K562 (cell line): Measurements from ENCODE around the gene LIPE. TPM values are rescaled to one million over a fixed set of nuclear protein-coding genes. Genes with fewer than 3 reads are reported as not detected.

Experiments used
- ADNP ChIP-seq: fragments of 200-800 bp; sonication (Bioruptor generic); IDR thresholded peaks from 2 replicates; pipeline ENCODE4 v1.6.1; 2016; ENCODE audit warnings: missing genetic modification characterization, missing compliant biosample characterization
- BHLHE40 ChIP-seq: IDR thresholded peaks from 2 replicates; pipeline ENCODE4 v1.6.1; 2011; ENCODE audit warnings: low read length, improper control_type of control experiment
- DPF2 ChIP-seq: fragments of 450-650 bp; IDR thresholded peaks from 2 replicates; pipeline ENCODE4 v1.6.1; 2016
- HCFC1 ChIP-seq: IDR thresholded peaks from 2 replicates; pipeline ENCODE4 v1.6.1; 2012; ENCODE audit warnings: low read depth, low read length, improper control_type of control experiment
- KDM1A ChIP-seq, 2 experiments: fragments of 450-650 bp; IDR thresholded peaks; 2 replicates each; pipeline ENCODE4 v1.6.1; 2016; ENCODE audit warnings: mild to moderate bottlenecking in 2 of 2
- RBM25 ChIP-seq: fragments of 200-400 bp; formaldehyde crosslinking; IDR thresholded peaks from 2 replicates; pipeline ENCODE4 v1.6.1; 2018; ENCODE audit warnings: low read length, low read depth, moderate library complexity; ENCODE audit not compliant: severe bottlenecking
- SAFB2 ChIP-seq: fragments of 200-400 bp; formaldehyde crosslinking; IDR thresholded peaks from 2 replicates; pipeline ENCODE4 v1.6.1; 2018; ENCODE audit warnings: borderline replicate concordance, low read length, low read depth, moderate library complexity; ENCODE audit not compliant: severe bottlenecking
- SMC3 ChIP-seq: conservative IDR thresholded peaks from 2 replicates; pipeline ENCODE4 v1.6.1; 2011; ENCODE audit warnings: low read depth, low read length, improper control_type of control experiment; ENCODE audit not compliant: insufficient read depth
- ZFP36 ChIP-seq: fragments of 150-350 bp; IDR thresholded peaks from 2 replicates; pipeline ENCODE4 v1.6.1; 2018; ENCODE audit warnings: low read length, low read depth; ENCODE audit not compliant: partially characterized antibody
- ZNF134 ChIP-seq: fragments of 250-450 bp; sonication (Bioruptor Pico); conservative IDR thresholded peaks from 2 replicates; pipeline ENCODE4 v1.4.0; 2020
- ZNF830 ChIP-seq: fragments of 250-450 bp; sonication (Bioruptor Pico); IDR thresholded peaks from 2 replicates; pipeline ENCODE4 v1.5.0; 2021; ENCODE audit warnings: mild to moderate bottlenecking
- polyA plus RNA-seq, 8 experiments: library from polyadenylated mRNA; depleted of rRNA in 4 of 8; stranded (reverse) in 5 of 8; unstranded in 3 of 8; fragments of >200 nt; fragmentation: Nextera tagmentation in 2 of 8; fragmentation: Illumina TruSeq in 1 of 8; extraction: Ambion mirVana in 2 of 8; extraction: Trizol in 1 of 8; gene quantifications; 2 replicates each; pipeline versions ENCODE4 v1.2.1 to v1.2.3, GENCODE V29; 2011 to 2014; ENCODE audit warnings: inconsistent platforms in 1 of 8, missing spikeins in 1 of 8
- total RNA-seq, 7 experiments: library from RNA; depleted of rRNA in 6 of 7; stranded (reverse); fragments of >200 nt in 6 of 7; fragmentation: Illumina TruSeq in 2 of 7; extraction: Trizol in 2 of 7; gene quantifications; 2 replicates each; pipeline versions ENCODE4 v1.2.1 to v1.2.3, GENCODE V29; 2011 to 2021; ENCODE audit warnings: low replicate concordance in 1 of 7
- TF ChIP-seq, protein P1 (sequence below): fragments of 450-650 bp; IDR thresholded peaks from 2 replicates; pipeline ENCODE4 v1.6.1; 2018; ENCODE audit not compliant: partially characterized antibody
- TF ChIP-seq, protein P2 (sequence below): IDR thresholded peaks from 2 replicates; pipeline ENCODE4 v1.6.1; 2011; ENCODE audit warnings: borderline replicate concordance, low read depth, mild to moderate bottlenecking, moderate library complexity, low read length; ENCODE audit not compliant: insufficient read depth, poor library complexity, severe bottlenecking
- TF ChIP-seq, protein P3 (sequence below), 3 experiments: IDR thresholded peaks in 2 of 3; conservative IDR thresholded peaks in 1 of 3; 2 replicates each; pipeline ENCODE4 v1.5.1; 2011 to 2012; ENCODE audit warnings: low read length in 3 of 3, mild to moderate bottlenecking in 3 of 3, control low read depth in 2 of 3, improper control_type of control experiment in 1 of 3, inconsistent platforms in 1 of 3, low read depth in 1 of 3, mixed read lengths in 1 of 3, moderate library complexity in 1 of 3; ENCODE audit not compliant: insufficient read depth in 2 of 3
- TF ChIP-seq, protein P4 (sequence below): sonication (generic); formaldehyde crosslinking; IDR thresholded peaks from 2 replicates; pipeline ENCODE4 v1.8.0; 2022; ENCODE audit warnings: missing genetic modification reagents, mild to moderate bottlenecking, borderline replicate concordance
- TF ChIP-seq, protein P5 (sequence below), 2 experiments: fragments of 450-650 bp; IDR thresholded peaks; 2 replicates each; pipeline ENCODE4 v1.6.1; 2016

LIPE gene
- total and polyA plus RNA-seq, 9 of the 15 experiments (the other 6 are each of a cell fraction or from before 2014, with no cell fraction given), result 0.22 TPM; not detected in 8

DNA sequence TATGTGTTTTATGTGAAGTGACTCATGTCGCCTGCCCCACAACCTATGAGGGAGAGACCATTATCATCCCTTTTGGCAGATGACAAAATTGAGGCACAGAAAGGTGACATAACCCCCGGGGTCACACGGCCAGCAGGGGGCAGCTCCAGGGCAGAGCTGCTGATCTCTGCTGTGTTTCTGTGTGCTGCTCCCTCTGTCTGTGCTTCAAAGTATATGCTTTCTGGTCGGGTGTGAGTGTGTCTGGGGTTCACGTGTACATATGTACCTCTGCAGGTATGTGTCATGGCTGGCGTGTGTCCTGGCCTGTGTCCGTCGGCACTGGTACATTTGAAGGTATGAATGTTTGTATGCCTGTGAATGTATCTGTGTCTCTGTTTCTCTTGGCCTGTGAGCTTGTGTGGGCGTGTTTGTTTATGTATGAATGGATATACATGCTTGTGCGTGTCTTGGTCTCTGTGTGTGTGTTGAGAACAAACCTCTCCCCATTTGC lies 7.1 kb downstream of the LIPE start (continued):
- TF ChIP-seq SMC3 (peak; percentile 68), HCFC1 (peak; percentile 34; the same call in 1 of the 2 replicates), SAFB2 (no peak), BHLHE40 (peak; percentile 68), RBM25 (peak; percentile 64), ZNF830 (no peak), KDM1A (IDR thresholded peaks at IDR 0.05) (peak; percentile 38 to 75; a peak in 3 of 4 replicates), ADNP (tag) (peak; percentile 48; the same call in 1 of the 2 replicates), ZNF134 (CRISPR knock-in tag) (peak; percentile 43; the same call in 1 of the 2 replicates), DPF2 (peak; percentile 23; the same call in 1 of the 2 replicates), ZFP36 (peak; percentile 29)
- TF ChIP-seq, protein P1, sequence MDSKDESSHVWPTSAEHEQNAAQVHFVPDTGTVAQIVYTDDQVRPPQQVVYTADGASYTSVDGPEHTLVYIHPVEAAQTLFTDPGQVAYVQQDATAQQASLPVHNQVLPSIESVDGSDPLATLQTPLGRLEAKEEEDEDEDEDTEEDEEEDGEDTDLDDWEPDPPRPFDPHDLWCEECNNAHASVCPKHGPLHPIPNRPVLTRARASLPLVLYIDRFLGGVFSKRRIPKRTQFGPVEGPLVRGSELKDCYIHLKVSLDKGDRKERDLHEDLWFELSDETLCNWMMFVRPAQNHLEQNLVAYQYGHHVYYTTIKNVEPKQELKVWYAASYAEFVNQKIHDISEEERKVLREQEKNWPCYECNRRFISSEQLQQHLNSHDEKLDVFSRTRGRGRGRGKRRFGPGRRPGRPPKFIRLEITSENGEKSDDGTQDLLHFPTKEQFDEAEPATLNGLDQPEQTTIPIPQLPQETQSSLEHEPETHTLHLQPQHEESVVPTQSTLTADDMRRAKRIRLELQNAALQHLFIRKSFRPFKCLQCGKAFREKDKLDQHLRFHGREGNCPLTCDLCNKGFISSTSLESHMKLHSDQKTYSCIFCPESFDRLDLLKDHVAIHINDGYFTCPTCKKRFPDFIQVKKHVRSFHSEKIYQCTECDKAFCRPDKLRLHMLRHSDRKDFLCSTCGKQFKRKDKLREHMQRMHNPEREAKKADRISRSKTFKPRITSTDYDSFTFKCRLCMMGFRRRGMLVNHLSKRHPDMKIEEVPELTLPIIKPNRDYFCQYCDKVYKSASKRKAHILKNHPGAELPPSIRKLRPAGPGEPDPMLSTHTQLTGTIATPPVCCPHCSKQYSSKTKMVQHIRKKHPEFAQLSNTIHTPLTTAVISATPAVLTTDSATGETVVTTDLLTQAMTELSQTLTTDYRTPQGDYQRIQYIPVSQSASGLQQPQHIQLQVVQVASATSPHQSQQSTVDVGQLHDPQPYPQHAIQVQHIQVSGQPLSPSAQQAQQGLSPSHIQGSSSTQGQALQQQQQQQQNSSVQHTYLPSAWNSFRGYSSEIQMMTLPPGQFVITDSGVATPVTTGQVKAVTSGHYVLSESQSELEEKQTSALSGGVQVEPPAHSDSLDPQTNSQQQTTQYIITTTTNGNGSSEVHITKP, result peak; percentile 57
- TF ChIP-seq, protein P2, sequence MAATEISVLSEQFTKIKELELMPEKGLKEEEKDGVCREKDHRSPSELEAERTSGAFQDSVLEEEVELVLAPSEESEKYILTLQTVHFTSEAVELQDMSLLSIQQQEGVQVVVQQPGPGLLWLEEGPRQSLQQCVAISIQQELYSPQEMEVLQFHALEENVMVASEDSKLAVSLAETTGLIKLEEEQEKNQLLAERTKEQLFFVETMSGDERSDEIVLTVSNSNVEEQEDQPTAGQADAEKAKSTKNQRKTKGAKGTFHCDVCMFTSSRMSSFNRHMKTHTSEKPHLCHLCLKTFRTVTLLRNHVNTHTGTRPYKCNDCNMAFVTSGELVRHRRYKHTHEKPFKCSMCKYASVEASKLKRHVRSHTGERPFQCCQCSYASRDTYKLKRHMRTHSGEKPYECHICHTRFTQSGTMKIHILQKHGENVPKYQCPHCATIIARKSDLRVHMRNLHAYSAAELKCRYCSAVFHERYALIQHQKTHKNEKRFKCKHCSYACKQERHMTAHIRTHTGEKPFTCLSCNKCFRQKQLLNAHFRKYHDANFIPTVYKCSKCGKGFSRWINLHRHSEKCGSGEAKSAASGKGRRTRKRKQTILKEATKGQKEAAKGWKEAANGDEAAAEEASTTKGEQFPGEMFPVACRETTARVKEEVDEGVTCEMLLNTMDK, result peak; percentile 70
- TF ChIP-seq, protein P3, sequence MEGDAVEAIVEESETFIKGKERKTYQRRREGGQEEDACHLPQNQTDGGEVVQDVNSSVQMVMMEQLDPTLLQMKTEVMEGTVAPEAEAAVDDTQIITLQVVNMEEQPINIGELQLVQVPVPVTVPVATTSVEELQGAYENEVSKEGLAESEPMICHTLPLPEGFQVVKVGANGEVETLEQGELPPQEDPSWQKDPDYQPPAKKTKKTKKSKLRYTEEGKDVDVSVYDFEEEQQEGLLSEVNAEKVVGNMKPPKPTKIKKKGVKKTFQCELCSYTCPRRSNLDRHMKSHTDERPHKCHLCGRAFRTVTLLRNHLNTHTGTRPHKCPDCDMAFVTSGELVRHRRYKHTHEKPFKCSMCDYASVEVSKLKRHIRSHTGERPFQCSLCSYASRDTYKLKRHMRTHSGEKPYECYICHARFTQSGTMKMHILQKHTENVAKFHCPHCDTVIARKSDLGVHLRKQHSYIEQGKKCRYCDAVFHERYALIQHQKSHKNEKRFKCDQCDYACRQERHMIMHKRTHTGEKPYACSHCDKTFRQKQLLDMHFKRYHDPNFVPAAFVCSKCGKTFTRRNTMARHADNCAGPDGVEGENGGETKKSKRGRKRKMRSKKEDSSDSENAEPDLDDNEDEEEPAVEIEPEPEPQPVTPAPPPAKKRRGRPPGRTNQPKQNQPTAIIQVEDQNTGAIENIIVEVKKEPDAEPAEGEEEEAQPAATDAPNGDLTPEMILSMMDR (IDR thresholded peaks at IDR 0.05 in 2 of 3, conservative IDR thresholded peaks at IDR 0.05 in 1 of 3; ENCODE audit: insufficient read depth in 2 of 3, low read depth in 1 of 3, low read length in 3 of 3), result peak; percentile 97 to 100 (median 99)
- TF ChIP-seq, protein P4, sequence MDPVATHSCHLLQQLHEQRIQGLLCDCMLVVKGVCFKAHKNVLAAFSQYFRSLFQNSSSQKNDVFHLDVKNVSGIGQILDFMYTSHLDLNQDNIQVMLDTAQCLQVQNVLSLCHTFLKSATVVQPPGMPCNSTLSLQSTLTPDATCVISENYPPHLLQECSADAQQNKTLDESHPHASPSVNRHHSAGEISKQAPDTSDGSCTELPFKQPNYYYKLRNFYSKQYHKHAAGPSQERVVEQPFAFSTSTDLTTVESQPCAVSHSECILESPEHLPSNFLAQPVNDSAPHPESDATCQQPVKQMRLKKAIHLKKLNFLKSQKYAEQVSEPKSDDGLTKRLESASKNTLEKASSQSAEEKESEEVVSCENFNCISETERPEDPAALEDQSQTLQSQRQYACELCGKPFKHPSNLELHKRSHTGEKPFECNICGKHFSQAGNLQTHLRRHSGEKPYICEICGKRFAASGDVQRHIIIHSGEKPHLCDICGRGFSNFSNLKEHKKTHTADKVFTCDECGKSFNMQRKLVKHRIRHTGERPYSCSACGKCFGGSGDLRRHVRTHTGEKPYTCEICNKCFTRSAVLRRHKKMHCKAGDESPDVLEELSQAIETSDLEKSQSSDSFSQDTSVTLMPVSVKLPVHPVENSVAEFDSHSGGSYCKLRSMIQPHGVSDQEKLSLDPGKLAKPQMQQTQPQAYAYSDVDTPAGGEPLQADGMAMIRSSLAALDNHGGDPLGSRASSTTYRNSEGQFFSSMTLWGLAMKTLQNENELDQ, result no peak
- TF ChIP-seq, protein P5, sequence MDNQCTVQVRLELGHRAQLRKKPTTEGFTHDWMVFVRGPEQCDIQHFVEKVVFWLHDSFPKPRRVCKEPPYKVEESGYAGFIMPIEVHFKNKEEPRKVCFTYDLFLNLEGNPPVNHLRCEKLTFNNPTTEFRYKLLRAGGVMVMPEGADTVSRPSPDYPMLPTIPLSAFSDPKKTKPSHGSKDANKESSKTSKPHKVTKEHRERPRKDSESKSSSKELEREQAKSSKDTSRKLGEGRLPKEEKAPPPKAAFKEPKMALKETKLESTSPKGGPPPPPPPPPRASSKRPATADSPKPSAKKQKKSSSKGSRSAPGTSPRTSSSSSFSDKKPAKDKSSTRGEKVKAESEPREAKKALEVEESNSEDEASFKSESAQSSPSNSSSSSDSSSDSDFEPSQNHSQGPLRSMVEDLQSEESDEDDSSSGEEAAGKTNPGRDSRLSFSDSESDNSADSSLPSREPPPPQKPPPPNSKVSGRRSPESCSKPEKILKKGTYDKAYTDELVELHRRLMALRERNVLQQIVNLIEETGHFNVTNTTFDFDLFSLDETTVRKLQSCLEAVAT (IDR thresholded peaks at IDR 0.05), result 0 out of 4 replicates have a peak, but pooled peaks of 1 of the 2 experiments have one; percentile 55
